Endothelial cell of hepatic sinusoid (primary cell): ENCODE results near the gene HDAC7.

Experiments used
- in situ Hi-C: cut with HindIII; loops from 2 replicates; pipeline ENCODE4 v1.10.0; 2017; ENCODE audit warnings: low sequenced_read_pairs

Gene HDAC7

DNA sequence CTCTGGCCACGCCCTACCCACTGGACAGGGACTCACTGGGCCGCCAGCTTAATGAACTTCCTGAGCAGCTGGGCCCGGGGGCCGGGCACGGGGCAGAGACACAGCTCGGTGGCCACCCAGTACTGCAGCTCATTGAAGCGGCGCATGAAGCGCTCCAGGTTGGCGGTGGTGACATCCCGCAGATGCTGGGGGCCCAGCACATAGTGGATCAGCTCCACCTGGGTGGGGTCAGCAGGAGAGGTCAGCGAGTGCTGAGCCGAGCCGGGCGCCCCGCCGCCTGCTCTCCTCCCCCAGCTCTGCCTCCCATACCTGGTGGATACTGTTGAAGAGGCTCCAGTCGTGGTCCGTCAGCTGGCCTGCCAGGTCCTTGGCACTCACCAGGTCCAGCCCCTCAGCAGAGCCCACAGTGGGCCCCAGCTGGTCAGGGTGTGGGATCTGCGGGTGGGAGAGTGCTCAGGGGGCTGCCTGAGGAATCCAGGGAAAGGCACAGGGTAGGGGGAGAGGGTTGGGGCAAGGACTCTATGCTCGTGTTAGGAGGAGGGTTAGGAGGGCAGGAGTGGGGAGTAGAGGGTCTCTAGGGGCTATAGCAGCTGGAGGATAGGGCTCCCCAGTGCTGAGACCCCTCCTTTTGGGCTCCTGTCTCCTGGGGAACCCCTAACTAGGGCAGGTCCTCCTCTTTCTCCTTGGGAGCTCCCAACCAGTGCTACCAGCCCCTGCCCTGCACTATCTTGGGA lies 78.9 kb downstream of the HDAC7 start:
- in situ Hi-C loops, result no loop called here

DNA sequence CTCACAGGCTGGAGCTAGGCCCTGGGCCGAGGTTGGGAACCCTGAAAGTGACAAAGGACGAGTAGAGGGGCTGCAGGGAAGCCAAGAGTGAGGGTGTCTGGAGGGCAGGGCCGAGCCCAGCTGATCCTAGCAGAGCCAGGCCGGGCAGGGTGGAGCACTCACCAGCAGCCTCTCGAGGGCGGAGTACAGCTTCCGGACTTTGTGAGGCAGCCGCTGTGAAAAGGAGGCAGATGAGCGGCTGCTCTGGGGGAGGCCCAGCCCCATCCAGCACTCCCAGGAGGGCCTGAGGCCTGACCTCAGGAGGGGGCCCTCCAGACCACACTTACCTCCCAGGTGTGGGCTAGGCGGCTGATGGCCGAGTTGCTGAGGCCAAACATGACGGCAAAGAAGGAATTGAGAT lies 79.7 kb downstream of the HDAC7 start:
- in situ Hi-C loops, result no loop called here

DNA sequence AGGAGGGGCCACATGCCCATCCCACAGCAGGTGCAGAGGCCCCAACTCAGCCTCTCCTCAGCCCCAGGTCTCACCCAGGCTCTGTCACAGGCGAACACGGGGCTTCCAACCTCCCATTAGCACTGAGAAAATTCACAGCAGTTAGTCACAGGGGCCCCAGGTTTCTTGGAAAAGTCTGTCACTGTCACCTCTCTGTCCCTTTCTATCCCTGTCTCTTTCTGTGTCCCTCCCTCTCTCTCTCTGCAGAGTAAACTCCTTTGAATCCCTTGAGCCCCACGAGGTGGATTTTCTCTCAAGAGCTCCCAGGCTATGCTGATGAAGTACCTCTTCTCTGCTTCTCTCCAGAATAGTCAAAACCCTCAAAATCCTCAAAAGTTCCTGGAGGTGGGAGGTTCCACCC lies 80.4 kb downstream of the HDAC7 start:
- in situ Hi-C loops, result no loop called here

DNA sequence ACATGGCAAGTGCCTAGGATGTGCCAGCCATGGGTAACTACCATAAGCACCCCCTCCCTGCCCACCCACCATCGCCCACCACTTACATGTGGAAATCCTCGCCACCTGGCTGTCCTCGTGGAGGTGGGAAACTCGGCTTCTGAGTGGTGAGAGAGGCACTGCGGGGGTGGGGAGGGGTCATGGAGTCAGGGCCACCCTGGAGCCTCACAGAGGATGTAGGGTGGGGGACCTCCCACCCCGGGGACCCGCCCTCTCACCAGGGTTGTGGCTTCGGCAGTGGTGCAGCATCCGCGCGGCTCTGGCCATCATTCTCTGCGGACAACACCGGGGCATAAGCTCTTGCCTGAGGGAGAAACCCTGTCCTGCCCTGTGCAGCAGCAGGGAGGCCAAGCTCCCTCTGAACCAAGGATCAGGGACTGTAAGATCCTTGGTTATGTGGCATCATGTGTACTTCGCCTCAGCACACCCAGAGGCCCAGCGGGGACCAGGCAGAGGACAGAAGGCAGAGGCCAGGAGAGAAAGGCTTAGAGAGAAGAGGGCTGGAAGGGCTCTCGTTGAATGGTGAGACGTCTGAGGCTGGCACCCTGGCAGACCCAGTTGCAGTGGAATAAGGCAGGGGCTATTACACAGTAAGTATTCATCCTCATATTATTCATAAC lies 81.6 kb downstream of the HDAC7 start:
- in situ Hi-C loops, result no loop called here

DNA sequence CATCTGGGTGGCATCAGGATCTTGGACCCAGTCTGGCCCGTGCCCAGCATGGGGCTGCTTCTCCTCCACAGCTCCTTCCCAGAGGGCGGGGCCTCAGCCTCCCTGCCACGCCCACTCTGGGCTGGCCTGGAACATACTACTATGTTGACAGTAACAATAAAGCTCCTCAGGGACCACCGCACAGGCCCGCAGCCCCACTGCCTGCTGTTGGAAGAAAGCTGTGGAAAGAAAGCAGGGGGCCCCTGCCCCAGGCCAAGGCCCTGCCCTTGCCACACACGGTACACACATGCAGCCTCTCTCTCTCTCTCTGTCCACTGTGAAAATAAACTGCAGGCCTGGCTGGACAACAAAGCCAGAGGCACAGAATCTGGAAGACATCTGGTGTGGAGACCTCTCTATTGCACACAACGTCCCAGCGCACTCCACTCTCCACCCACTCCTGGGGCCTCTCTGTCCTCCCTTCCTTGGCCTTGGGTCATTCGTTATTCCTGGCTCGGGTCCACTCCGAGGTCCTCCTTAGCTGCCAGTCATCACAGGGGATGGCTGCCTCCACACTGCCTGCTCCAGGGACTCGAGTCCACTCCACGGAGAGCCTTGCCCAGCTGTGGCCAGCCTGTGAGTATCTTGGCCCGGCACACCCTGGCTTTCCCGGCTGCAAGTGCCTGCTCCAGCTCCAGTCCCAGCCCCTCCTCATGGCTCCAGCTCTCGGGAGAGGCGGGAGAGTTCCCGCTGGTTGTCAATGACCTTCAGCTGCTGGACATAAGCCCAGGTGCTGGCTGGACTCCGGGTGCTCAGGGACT lies 82.6 kb downstream of the HDAC7 start:
- in situ Hi-C loops, result no loop called here

DNA sequence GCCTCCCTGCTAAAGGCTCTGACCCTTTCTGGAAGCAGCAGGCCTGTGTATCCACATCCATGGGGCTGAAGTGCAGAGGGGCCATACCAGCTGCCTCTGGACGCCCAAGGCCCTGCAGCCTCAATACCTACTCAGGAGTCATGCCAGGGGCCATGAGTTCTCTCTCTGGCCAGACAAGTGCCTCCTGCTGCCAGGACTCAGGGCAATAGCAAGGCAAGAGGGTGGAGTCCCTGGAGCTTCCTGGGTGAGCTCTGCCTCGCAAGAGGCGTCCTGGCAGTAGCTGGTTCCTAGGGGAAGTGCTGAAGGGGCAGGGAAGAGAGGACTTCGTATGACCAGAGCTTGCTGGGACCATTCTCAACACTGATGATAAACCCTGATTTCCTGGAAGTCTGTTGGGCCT lies 83.5 kb downstream of the HDAC7 start:
- in situ Hi-C loops, result no loop called here

DNA sequence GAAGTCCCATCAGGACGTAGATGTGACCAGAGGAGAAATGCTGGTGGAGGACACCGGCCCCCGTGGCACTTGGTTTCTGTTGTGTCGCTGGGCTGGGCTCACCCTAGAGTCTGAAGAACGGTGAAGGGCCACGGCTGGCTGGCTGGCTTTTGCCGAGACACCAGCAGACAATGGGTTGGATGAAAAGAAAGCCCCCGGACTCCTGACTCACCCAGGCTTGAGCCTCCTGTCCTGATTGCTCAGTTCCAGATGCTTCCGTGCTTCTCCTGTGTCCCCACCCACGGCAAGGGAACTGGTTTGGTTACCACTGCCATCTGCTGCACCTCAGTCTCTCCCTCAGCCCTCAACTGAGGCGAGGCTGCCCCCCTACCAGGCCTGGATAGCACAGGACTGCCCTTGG lies 84.1 kb downstream of the HDAC7 start:
- in situ Hi-C loops, result no loop called here

DNA sequence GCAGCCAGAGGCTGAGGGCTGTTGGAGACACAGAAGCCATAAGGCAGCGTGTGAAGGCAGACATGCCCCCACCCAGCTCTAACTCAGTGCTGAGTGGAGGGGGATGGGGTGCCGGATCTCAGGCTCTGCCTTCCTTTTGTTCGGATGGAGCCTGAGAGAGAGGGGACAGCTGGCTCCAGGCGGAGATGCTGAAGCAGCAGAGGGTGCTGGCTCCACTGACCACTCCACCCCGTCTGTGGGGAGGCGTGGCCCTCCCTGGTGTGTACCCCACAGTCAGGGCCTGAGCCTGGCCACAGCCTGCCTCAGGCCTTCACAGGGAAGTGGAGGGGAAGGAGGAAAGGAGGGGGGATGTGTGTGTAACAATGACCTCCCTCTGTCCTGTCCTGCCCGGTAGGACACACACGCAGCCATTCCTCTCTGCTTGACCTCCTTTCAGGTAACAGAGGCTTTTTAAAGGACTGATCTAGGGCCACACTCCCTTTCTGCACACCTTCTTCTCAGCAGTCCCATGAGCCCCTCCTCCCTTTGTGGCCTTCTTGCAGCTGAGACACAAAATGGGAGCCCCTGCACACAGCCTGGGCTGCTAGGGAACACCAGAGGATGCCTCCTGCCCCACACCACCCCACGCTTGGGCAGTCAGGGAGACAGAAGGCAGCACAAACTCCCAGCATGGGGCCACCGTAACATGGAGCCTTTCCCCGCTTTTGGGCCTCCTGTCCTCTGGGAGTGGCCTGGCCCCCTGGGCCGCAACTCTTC lies 84.8 kb downstream of the HDAC7 start:
- in situ Hi-C loops, result no loop called here

DNA sequence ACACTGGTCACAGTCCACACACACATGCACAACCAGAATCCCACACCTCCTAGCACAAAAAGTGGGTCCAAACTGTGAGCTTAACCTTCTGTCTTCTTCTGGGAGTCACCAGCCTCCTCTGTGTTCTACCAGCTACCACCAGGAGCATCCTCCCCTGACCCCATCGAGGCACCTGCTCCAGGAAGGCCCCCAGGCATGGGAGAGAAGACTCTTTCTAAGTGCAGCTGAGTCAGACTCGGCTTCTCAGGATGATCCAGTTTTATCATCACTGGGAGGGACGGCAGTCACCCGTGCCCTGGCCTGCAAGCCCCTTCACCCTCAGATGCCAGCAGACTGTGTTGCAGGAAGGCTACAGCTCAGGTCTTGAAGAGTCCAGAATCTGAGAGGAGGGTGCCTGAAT lies 86.6 kb downstream of the HDAC7 start:
- in situ Hi-C loops, result no loop called here
